Left lung (tissue), 10 donors: ENCODE data around the gene ZNF776. TPM values are rescaled to one million over a fixed set of nuclear protein-coding genes. Genes with fewer than 3 reads are reported as not detected.
"Not testable (repeated sequence)": the region's sequence is repeated elsewhere in the genome, so short reads cannot be mapped to it uniquely, and the experiment has no call there.

ENCODE experiments used
- ATAC-seq: fragments of 200-7000 bp; cut with Tn5 transposase; one replicate; pipeline ENCODE4 v1.9.1; 2020; ENCODE audit warnings: moderate library complexity
- DNase-seq, 4 donors: peaks; one replicate each; pipeline ENCODE4 v3.0.0-alpha.2; 2013 to 2020
- H3K27ac ChIP-seq, 2 donors: fragments of 200-600 bp; sonication (generic) in 1 of 2; one replicate each; pipeline versions ENCODE4 v1.5.0 to v1.8.0; 2020 to 2021
- H3K27me3 ChIP-seq, 2 donors: fragments of 200-600 bp; sonication (generic) in 1 of 2; one replicate each; pipeline versions ENCODE4 v1.5.0 to v1.8.0; 2020 to 2021
- H3K36me3 ChIP-seq, 2 donors: fragments of 200-600 bp; sonication (generic) in 1 of 2; one replicate each; pipeline versions ENCODE4 v1.5.0 to v1.8.0; 2020 to 2021
- H3K4me1 ChIP-seq, 2 donors: fragments of 200-600 bp; one replicate each; pipeline ENCODE4 v1.8.0; 2021
- H3K4me3 ChIP-seq, 2 donors: fragments of 200-600 bp; sonication (generic) in 1 of 2; one replicate each; pipeline versions ENCODE4 v1.5.0 to v1.8.0; 2020 to 2021; ENCODE audit warnings: mild to moderate bottlenecking in 1 of 2
- H3K9me3 ChIP-seq, 2 donors: fragments of 200-600 bp; sonication (generic) in 1 of 2; one replicate each; pipeline versions ENCODE4 v1.5.0 to v1.8.0; 2020 to 2021
- intact Hi-C, 2 donors: fragments of 100-400 bp; cut with DNase I; formaldehyde crosslinking; loops; one replicate each; pipeline versions ENCODE4 v1.11.2 to v1.14.2; 2022
- polyA plus RNA-seq, 6 donors: library from polyadenylated mRNA; unstranded; fragments of 120-200 nt; gene quantifications; one replicate each; pipeline ENCODE4 v1.2.1, GENCODE V29; 2013; ENCODE audit not compliant: insufficient read length in 6 of 6
- total RNA-seq, 2 donors: library from RNA; stranded (reverse); fragmentation: NEBNext Ultra II Directional; extraction: Animal tissue kit (Norgen Biotek cat#: 25700); gene quantifications; one replicate each; pipeline ENCODE4 v1.2.1, GENCODE V29; 2021
- TF ChIP-seq, protein P1 (sequence below), 2 donors: fragments of 200-600 bp; sonication (generic) in 1 of 2; IDR thresholded peaks; one replicate each; pipeline versions ENCODE4 v1.5.0 to v1.8.0; 2021; ENCODE audit warnings: antibody characterized with exemption in 2 of 2
- donor health status: DM: no; HTN: yes; CAD: no.
- donor health status: DM: no; HTN: no; CAD: no.

The ZNF776 gene
- total and polyA plus RNA-seq, 8 donors: 10.2 to 45.8 (median 38.4) TPM

DNA sequence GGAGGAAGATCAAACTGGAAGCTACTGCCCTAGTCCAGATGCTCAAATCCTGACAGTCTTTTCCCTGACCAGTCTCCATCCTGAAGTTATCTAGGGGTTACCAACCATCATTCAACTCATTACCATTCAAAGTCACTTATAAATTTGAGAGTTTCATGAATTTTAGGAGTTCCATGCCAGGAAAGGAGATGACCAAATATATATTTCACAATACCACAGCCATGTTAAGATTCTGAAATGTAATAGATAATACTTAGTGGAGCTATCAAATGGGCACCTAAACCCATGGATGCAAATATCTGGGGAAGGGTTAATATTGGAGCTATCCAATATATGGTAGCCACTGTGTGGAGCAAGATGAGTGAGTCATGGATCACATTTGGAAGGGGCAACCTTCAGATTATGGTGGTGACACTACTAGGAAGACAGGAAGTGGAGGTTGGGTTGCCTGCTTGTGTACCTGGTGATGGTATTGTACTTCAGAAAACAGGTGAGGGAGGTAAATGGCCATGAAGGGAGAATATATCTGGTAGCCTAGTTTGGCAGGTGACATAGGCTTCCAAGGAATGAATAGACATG, 41.6 kb downstream of the ZNF776 start:
- Histone ChIP-seq H3K9me3 (peaks cover 0 to 66% of the 10 kb centered on the region in 2 donors), H3K36me3 (peaks cover 0 to 56% of the 10 kb centered on the region in 2 donors)
- intact Hi-C loops: no loop called here

DNA sequence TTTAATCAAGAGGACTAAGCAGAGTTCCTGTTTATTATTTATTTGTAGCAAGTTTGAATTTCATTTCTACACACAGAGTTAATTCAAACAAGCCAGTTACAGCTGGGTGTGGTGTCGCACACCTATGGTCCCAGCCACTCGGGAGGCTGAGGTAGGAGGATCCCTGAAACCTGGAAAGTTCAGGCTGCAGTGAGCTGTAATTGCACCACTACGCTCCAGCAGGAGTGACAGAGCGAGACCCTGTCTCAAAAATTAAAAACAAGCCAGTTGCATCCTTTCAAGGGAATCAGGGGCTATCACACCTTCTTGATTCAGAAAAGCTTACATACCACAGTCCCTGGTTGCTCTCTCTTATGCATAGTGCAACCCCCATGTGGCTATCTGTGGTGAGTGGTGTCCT, 42.7 kb downstream of the ZNF776 start:
- Histone ChIP-seq H3K27ac (no peak overlapping the region), H3K4me1 (no peaks in the 10 kb centered on the region), H3K27me3 (no peaks in the 10 kb centered on the region), H3K36me3 (peaks cover 0 to 67% of the 10 kb centered on the region in 2 donors), H3K4me3 (no peak overlapping the region), H3K9me3 (peaks cover 0 to 56% of the 10 kb centered on the region in 2 donors)
- intact Hi-C loops: no loop called here
- TF ChIP-seq, protein P1, sequence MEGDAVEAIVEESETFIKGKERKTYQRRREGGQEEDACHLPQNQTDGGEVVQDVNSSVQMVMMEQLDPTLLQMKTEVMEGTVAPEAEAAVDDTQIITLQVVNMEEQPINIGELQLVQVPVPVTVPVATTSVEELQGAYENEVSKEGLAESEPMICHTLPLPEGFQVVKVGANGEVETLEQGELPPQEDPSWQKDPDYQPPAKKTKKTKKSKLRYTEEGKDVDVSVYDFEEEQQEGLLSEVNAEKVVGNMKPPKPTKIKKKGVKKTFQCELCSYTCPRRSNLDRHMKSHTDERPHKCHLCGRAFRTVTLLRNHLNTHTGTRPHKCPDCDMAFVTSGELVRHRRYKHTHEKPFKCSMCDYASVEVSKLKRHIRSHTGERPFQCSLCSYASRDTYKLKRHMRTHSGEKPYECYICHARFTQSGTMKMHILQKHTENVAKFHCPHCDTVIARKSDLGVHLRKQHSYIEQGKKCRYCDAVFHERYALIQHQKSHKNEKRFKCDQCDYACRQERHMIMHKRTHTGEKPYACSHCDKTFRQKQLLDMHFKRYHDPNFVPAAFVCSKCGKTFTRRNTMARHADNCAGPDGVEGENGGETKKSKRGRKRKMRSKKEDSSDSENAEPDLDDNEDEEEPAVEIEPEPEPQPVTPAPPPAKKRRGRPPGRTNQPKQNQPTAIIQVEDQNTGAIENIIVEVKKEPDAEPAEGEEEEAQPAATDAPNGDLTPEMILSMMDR (IDR thresholded peaks at IDR 0.05): no peak
- DNase-seq: no peak
- no peak for ATAC-seq

More for the DNA sequence above, 41.6 kb downstream of the ZNF776 start:
- Histone ChIP-seq H3K4me1 (no peaks in the 10 kb centered on the region), H3K27me3 (no peaks in the 10 kb centered on the region), H3K4me3 (no peak overlapping the region), H3K27ac (no peak overlapping the region)
- ATAC-seq (no peak), DNase-seq (no peak)
- TF ChIP-seq, protein P1 (IDR thresholded peaks at IDR 0.05): no peak

DNA sequence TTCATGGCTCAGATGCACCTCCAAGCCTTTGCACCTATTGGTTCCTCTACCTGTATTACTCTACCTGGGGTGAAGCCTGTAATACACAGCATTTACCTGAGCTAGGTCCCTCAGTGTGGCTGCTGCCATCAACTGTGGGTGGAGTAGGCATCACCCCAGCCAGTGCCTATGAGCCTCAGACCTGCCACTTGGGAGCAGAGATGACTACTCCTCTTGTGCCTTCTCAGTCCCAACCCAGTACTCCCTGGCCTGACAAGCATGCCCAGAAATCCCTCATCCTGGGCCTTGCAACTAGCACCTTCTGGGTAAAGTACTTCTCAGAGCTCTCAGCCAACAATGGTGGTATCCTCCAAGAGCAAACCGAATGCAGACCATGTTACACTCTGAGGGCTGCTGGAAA, 50.0 kb downstream of the ZNF776 start:
- ATAC-seq, intact Hi-C loops, H3K27me3 ChIP-seq, H3K4me3 ChIP-seq, DNase-seq, H3K9me3 ChIP-seq, H3K27ac ChIP-seq: not testable (repeated sequence)
- Histone ChIP-seq H3K36me3 (peaks cover 0 to 46% of the 10 kb centered on the region in 2 donors), H3K4me1 (peaks cover 7 to 26% of the 10 kb centered on the region in 2 donors)

DNA sequence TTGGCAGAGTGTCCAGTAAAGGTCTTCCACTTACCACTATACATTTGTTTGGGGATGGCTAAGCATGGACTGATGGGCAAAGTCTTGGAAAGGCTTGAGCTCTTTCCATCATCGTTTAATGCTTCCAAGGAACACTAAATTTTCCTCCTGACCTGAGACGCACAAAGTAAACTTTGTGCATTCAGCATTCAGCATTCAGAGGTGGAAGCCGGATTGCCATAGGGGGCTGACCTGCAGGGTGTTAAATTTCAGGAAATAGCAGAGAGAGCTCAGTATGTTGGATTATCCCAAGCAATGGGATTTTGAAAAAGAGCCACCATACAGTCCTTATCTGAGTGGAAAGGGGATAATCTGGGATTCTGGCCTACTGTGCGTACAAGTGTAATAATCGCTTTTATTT, 54.1 kb downstream of the ZNF776 start:
- DNase-seq: no peak
- ATAC-seq: no peak
- Histone ChIP-seq H3K4me3 (no peak overlapping the region), H3K4me1 (peaks cover 12 to 62% of the 10 kb centered on the region in 2 donors), H3K36me3 (peaks cover 0 to 9% of the 10 kb centered on the region in 2 donors), H3K9me3 (no peaks in the 10 kb centered on the region), H3K27ac (peak overlapping the region in 1 of 2 donors; percentile 90), H3K27me3 (no peaks in the 10 kb centered on the region)
- TF ChIP-seq, protein P1 (IDR thresholded peaks at IDR 0.05): no peak
- intact Hi-C loops: no loop called here

DNA sequence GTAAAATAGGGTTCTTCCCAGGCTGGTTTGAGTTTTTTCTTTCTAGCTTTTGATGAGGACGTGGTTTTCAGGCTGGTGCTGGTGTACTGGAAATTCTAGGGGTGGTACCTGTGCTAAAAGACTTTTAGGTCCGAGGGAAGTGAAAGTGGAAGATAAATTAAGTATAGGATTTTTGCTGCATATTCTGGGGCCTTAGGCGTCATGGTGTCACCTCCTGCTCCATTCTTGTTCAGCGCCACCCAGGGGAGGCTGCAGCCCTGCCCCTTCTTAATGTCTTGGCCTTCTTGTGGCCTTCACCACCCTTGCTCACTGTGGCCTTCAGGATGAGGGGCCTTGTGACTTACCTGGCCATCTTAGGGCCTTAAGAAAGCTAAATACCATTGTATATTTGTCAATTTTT, 55.7 kb downstream of the ZNF776 start:
- Histone ChIP-seq H3K4me1 (peaks cover 12 to 67% of the 10 kb centered on the region in 2 donors), H3K36me3 (peaks cover 0 to 6% of the 10 kb centered on the region in 2 donors), H3K27me3 (no peaks in the 10 kb centered on the region), H3K27ac (no peak overlapping the region), H3K9me3 (no peaks in the 10 kb centered on the region), H3K4me3 (no peak overlapping the region)
- intact Hi-C loops: no loop called here
- ATAC-seq (no peak), DNase-seq (no peak)
- TF ChIP-seq, protein P1 (IDR thresholded peaks at IDR 0.05): no peak

DNA sequence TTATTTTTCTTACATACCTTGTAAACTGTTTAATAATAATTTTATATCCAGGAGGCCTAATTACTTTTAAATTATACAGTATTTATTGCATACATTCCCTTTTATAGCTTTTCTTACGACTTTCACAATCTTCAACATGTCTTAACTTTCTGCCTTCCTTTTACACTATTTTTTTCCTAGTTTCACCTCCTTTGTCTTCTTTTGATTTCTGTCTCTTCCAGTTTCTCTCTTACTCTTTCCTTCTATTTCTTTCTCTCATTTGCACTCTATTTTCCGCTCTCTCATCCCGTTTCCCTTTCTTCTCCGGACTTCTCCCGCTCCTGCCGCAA, 56.6 kb downstream of the ZNF776 start:
- Histone ChIP-seq H3K9me3 (no peaks in the 10 kb centered on the region), H3K4me3 (peak overlapping the region; percentile 37 to 45), H3K27ac (peak overlapping the region; percentile 83 to 87), H3K27me3 (no peaks in the 10 kb centered on the region), H3K36me3 (peaks cover 0 to 15% of the 10 kb centered on the region in 2 donors), H3K4me1 (peaks cover 12 to 64% of the 10 kb centered on the region in 2 donors)
- ATAC-seq (no peak), DNase-seq (no peak)
- TF ChIP-seq, protein P1 (IDR thresholded peaks at IDR 0.05): no peak
- intact Hi-C loops: no loop called here
